IPS DF 19.7 (cell line): Measurements from ENCODE around the gene CIPC.

Experiments
- DNase-seq: peaks from one replicate; pipeline ENCODE4 v3.0.0-alpha.2; 2013; ENCODE audit warnings: low read depth, low spot score

The CIPC gene

GRCh38 chr14:77151245-77151644, 53.2 kb downstream of the CIPC start:
- DNase-seq = no peak

- no peak for DNase-seq
Measured at GRCh38 chr14:77151918-77152588, 54.0 kb downstream of the CIPC start.

DNA sequence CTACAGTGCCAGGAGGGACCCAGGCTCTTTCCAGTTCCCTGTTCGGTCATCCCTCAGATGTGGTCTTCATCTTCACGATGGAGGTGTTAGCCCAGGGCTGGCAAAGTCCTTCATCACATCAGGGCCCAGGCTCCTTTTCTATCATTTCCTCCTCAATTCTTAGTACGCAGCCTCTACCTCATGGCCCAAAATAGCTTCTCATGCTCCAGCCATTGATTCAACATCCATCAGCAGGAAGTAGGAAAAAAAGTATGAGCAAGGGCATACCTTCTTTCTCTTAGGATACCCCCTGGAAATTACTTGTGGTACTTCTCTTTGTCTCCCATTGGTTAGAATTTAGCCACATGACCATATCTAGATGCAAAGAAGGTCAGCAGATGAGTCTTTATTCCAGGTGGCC, 55.7 kb downstream of the CIPC start:
- DNase-seq = no peak

- no peak for DNase-seq
Measured at GRCh38 chr14:77154421-77154820, 56.4 kb downstream of the CIPC start.

GRCh38 chr14:77155083-77155482, 57.0 kb downstream of the CIPC start:
- no peak for DNase-seq

DNA sequence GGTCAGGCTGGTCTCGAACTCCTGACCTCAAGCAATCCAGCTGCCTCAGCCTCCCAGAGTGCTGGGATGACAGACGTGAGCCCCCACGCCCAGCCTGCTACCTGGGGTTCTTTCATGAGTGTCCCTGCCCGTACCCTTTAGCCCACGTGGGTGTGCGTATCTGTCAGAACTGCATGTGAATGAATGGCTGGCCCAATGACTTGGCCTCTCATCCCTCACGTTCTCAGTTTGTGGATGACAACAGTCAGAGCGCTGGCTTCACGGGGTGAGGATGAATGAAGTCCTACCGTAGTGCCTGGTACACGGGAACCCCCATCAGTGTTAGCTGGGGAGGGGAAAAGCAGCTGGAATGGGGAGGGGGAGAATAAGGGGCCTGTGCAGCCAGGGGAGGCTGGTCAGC, 59.7 kb downstream of the CIPC start:
- no peak for DNase-seq

- DNase-seq = no peak
Measured at GRCh38 chr14:77158175-77158881, 60.3 kb downstream of the CIPC start.

DNA sequence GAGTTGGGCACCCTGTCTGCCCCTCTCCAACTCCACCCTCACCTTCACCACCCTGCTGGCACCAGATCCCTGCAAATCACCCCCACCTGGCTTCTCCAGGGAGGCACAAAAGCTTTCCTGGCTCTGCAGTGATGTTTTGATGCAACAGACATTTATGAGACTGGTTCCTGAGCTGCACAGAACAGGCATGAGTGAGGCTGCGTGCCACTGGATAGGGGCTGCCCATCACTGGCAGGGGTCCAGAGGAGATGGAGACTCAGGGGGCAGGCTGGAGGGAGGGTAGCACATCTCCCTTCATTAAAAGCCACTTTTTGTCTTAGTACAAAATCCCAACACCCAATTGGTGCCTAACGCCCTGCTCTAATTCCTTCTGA, 60.8 kb downstream of the CIPC start:
- DNase-seq = no peak

GRCh38 chr14:77161011-77161410, 63.0 kb downstream of the CIPC start:
- DNase-seq = no peak
